Measurements from ENCODE around the gene LZTS2. TPM values are rescaled to one million over a fixed set of nuclear protein-coding genes. Genes with fewer than 3 reads are reported as not detected.
A peak's percentile ranks its signal among the peaks of the same experiment; 100 is the strongest.

Gene LZTS2
- total and polyA plus RNA-seq, 7 donors, result 10.9 to 169 (median 82.3) TPM

DNA sequence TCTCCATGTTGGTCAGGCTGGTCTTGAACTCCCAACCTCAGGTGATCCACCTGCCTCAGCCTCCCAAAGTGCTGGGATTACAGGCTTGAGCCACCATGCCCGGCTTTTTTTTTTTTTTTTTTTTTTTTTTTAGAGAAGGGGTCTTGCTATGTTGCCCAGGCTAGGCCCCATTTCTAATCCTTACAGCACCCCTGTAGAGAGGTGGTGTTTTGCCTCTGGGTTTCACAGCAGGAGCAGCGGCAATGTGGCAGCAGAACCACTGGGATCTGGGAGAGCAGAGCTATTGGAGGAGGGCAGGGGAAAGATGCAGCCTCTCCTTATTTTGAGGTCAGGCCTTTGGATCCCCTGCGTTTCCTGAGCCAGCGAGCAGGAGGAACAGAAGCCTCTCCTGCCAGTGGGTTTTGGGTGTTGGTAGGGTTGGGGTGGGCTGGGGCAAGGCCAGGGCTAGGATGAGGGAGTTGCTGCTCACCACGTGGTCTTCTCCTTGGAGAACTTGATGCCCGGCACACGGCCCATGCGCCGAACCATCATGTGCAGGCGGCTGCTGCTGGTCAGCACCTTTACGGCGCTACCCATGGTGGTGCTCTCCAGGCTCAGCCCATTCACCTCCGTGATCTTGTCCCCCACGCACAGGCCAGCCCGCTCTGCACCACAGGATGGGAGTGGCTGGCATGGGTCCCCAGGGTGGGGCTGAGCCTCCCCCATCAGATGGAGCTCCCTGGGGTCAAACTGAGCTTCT, 23.5 kb downstream of the LZTS2 start:
- H3K27me3 ChIP-seq, result peaks cover 0 to 11% (median 0%) of the 10 kb centered on the region in 3 donors
- intact Hi-C loops (cut with DNase I), result no loop called here
- H3K4me3 ChIP-seq, result no peak overlapping the region
- TF ChIP-seq, protein P1, sequence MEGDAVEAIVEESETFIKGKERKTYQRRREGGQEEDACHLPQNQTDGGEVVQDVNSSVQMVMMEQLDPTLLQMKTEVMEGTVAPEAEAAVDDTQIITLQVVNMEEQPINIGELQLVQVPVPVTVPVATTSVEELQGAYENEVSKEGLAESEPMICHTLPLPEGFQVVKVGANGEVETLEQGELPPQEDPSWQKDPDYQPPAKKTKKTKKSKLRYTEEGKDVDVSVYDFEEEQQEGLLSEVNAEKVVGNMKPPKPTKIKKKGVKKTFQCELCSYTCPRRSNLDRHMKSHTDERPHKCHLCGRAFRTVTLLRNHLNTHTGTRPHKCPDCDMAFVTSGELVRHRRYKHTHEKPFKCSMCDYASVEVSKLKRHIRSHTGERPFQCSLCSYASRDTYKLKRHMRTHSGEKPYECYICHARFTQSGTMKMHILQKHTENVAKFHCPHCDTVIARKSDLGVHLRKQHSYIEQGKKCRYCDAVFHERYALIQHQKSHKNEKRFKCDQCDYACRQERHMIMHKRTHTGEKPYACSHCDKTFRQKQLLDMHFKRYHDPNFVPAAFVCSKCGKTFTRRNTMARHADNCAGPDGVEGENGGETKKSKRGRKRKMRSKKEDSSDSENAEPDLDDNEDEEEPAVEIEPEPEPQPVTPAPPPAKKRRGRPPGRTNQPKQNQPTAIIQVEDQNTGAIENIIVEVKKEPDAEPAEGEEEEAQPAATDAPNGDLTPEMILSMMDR (IDR thresholded peaks at IDR 0.05), result no peak
- TF ChIP-seq POLR2A (IDR thresholded peaks at IDR 0.05) (no peak), EP300 (IDR thresholded peaks at IDR 0.05) (no peak)
- no peaks in the 10 kb centered on the region for H3K36me3 ChIP-seq
- DNase-seq, result peak; percentile 56
- WGBS, 2 donors, result 92 to 94% methylated on average over 15 of the region's 15 CpGs
- H3K4me1 ChIP-seq, result peaks cover 0 to 8% (median 6%) of the 10 kb centered on the region in 4 donors
- no peaks in the 10 kb centered on the region for H3K9me3 ChIP-seq
- H3K27ac ChIP-seq, result no peak overlapping the region

DNA sequence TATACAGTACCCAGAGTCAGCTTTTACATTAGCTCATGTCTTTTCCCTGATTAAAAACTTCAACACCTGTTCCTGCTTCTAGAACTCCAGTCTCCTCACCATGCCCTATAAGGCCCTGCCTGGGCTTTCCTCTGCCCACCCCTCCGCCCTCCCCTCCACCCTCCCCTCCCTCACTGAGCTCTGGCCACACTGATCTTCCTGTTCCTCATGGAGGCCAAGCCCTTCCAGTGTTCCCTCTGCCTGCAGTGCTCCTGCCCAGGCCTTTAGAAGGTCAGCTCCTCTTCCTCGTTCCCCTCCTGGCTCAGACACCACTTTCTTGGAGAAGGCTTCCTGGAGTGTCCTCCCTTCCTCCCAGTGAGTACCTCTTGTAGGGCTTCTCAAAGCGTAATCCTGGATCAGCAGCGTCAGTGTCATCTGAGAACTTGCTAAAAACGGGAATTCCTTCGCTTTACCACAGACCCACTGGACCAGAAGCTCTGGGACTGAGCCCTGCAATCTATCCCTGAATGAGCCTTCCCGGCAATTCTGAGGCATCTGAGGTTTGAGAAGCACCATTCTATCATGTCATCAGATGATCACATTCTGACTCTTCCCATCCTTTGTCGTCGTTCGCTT, 27.6 kb downstream of the LZTS2 start:
- H3K4me3 ChIP-seq, result no peak overlapping the region
- intact Hi-C loops (cut with DNase I), result no loop called here
- TF ChIP-seq POLR2AphosphoS5 (IDR thresholded peaks at IDR 0.05), result no peak
- TF ChIP-seq, protein P1 (IDR thresholded peaks at IDR 0.05), result no peak
- TF ChIP-seq EP300 (IDR thresholded peaks at IDR 0.05), result no peak
- TF ChIP-seq POLR2A (IDR thresholded peaks at IDR 0.05), result no peak
- DNase-seq, result no peak
- WGBS, 2 donors, result 77 to 81% methylated on average over 10 of the region's 10 CpGs
- no peaks in the 10 kb centered on the region for H3K36me3 ChIP-seq
- H3K27me3 ChIP-seq, result peaks cover 0 to 10% (median 0%) of the 10 kb centered on the region in 3 donors
- peaks cover 0 to 15% (median 8%) of the 10 kb centered on the region in 4 donors for H3K4me1 ChIP-seq
- H3K27ac ChIP-seq, result no peak overlapping the region
- no peaks in the 10 kb centered on the region for H3K9me3 ChIP-seq

DNA sequence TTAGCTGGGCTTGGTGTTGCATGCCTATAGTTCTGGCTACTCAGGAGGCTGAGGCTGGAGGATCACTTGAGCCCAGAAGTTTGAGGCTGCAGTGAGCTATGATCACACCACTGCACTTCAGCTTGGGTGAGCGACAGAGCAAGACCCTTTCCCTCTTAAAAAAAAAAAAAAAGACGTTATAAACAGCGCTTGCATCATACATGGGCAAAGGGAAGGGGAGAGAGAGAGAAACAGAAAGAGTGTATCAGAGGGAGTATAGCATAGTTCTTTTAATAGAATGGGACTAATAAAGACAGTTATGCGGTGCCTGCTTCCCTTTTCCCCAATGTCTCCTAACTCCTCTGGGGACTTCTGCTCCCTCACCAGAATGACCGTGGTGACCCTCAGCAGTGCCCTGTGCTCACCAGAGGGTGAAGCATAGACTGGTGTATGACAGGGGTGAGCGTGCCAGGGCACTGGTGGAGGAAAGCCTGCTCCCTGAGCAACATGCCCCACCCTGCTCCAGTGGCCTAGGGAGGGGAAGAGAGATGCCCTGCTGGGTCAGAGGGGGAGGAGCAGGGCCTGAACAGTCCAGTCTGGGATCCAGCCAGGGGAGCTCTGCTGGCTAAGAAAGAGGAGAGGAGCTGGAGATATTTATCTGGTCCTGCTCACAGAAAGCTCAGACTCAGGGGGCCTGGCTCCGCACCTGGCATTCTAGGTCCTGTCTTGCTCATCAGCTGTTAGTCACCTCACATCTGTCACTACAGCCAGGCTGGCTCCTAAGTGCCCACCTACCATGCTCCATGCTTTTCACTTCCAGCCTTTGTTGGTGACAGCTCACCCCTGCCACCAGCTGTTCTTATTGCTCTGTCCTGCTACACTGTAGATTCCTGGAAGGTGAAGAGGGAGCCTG, 29.1 kb downstream of the LZTS2 start:
- H3K36me3 ChIP-seq, result no peaks in the 10 kb centered on the region
- TF ChIP-seq, protein P1 (IDR thresholded peaks at IDR 0.05), result no peak
- TF ChIP-seq EP300 (IDR thresholded peaks at IDR 0.05) (no peak), POLR2A (IDR thresholded peaks at IDR 0.05) (no peak)
- peaks cover 0 to 28% (median 20%) of the 10 kb centered on the region in 4 donors for H3K4me1 ChIP-seq
- peak; percentile 63 for DNase-seq
- H3K9me3 ChIP-seq, result no peaks in the 10 kb centered on the region
- intact Hi-C loops (cut with DNase I), result no loop called here
- peaks cover 0 to 10% (median 0%) of the 10 kb centered on the region in 3 donors for H3K27me3 ChIP-seq
- 62 to 65% methylated on average over 7 of the region's 7 CpGs for WGBS, 2 donors
- no peak overlapping the region for H3K4me3 ChIP-seq
- H3K27ac ChIP-seq, result no peak overlapping the region

DNA sequence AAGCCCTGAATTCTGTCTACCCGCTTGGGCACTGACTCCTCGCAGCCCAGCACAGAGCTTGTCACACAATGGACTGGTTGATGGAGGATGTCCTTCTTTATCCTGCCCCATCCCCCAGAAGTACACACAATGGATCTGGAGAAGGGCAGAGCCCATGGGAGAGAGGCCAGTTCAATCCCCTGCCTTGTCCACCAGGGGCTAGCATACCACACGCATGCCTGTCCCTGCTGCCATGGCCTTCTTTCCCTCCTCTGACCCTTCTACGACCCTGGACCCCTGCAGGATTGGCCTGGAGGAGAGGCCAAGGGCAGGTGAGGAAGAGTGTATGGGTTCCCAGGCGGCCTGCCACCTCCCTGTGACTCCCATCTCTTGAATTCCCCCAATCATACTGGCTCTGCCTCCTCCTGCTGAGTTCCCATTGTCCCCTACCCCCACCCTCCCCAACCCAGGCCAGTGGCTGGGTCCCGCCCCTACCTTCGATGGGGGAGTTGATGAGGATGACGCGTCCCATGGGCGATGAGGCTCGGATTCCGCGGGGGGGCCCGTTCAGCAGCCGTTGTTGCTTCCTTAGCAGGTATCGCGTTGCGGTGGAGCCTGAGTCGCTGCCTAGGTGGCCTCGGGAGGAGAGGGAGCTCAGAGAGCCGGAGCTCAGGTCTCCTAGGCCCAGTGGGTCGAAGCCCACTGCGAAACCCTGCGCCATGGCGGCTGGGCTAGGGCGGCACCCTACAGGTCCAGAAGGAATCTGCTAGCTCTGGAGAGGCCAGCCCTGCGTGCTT, 30.1 kb downstream of the LZTS2 start:
- no peak overlapping the region for H3K4me3 ChIP-seq
- no peak overlapping the region for H3K27ac ChIP-seq
- peaks cover 0 to 28% (median 20%) of the 10 kb centered on the region in 4 donors for H3K4me1 ChIP-seq
- TF ChIP-seq POLR2AphosphoS5 (IDR thresholded peaks at IDR 0.05), result no peak
- TF ChIP-seq EP300 (IDR thresholded peaks at IDR 0.05), result no peak
- intact Hi-C loops (cut with DNase I), result loop anchor here (5.0 to 10.0 kb wide), 2 partner anchors 38 to 325 kb away; partner anchors contain the start of gene BTRC
- peaks cover 0 to 3% (median under 1%) of the 10 kb centered on the region in 4 donors for H3K36me3 ChIP-seq
- no peaks in the 10 kb centered on the region for H3K9me3 ChIP-seq
- 72 to 75% methylated on average over 27 of the region's 27 CpGs for WGBS, 2 donors
- no peak for DNase-seq
- peaks cover 0 to 10% (median 0%) of the 10 kb centered on the region in 3 donors for H3K27me3 ChIP-seq
